Uterus (tissue), 2 donors: Measurements from ENCODE around the gene ATAD1.

ENCODE experiments used
- CTCF ChIP-seq, 4 experiments: fragments of 200-600 bp in 2 of 4; fragments of 450-650 bp in 2 of 4; sonication (generic) in 2 of 4; IDR thresholded peaks; one replicate each; pipeline ENCODE4 v1.5.1; 2016 to 2019; ENCODE audit warnings: antibody characterized with exemption in 4 of 4, mild to moderate bottlenecking in 2 of 4, moderate library complexity in 1 of 4
- POLR2A ChIP-seq, 2 donors: fragments of 450-650 bp; IDR thresholded peaks; one replicate each; pipeline ENCODE4 v1.6.1; 2016; ENCODE audit warnings: antibody characterized with exemption in 2 of 2, mild to moderate bottlenecking in 1 of 2, moderate library complexity in 1 of 2

GRCh38 chr10:87721781-87722180, 96.2 kb downstream of the ATAD1 start:
- TF ChIP-seq POLR2A (IDR thresholded peaks at IDR 0.05) (no peak), CTCF (IDR thresholded peaks at IDR 0.05) (no peak)
